Measurements from ENCODE around the gene RABGAP1L. TPM values are rescaled to one million over a fixed set of nuclear protein-coding genes. Genes with fewer than 3 reads are reported as not detected.

Gene RABGAP1L
- total and polyA plus RNA-seq, 2 donors (not counting 3 experiments of a cell fraction or from before 2014, with no cell fraction given): 6.4 to 22.2 TPM

- Histone ChIP-seq H2AFZ (ENCODE audit: low read depth, low read length) (no peak overlapping the region), H3K36me3 (ENCODE audit: control insufficient read depth in 2 of 2, extremely low read depth in 1 of 2, insufficient read depth in 2 of 2, low read length in 2 of 2) (no peaks in the 10 kb centered on the region), H3K9ac (replicated peaks; ENCODE audit: extremely low read depth, insufficient read depth, low read length) (no peak overlapping the region), H3K4me1 (ENCODE audit: control insufficient read depth, extremely low read depth, insufficient read depth, low read length) (no peaks in the 10 kb centered on the region), H4K20me1 (replicated peaks; ENCODE audit: control insufficient read depth, extremely low read depth, insufficient read depth, low read length) (no peaks in the 10 kb centered on the region), H3K4me3 (replicated peaks in 1 of 3; ENCODE audit: insufficient read depth in 1 of 3, low read depth in 1 of 3, low read length in 3 of 3) (no peak overlapping the region), H3K27me3 (ENCODE audit: control insufficient read depth in 2 of 2, insufficient read depth in 2 of 2, low read length in 2 of 2) (no peaks in the 10 kb centered on the region), H3K27ac (ENCODE audit: insufficient read depth, low read depth, low read length) (no peak overlapping the region), H3K9me3 (replicated peaks; ENCODE audit: control insufficient read depth, insufficient read depth, low read length) (no peaks in the 10 kb centered on the region), H3K9me1 (replicated peaks; ENCODE audit: control insufficient read depth, extremely low read depth, insufficient read depth, low read length) (no peaks in the 10 kb centered on the region), H3K4me2 (ENCODE audit: insufficient read depth, low read length) (no peak overlapping the region), H3K79me2 (ENCODE audit: control insufficient read depth, insufficient read depth, low read length) (no peaks in the 10 kb centered on the region)
- dilution Hi-C loops (cut with MboI; ENCODE audit: extremely low pct_ligation_motif_present, low sequenced_read_pairs): no loop called here
- BruUV-seq (replicated peaks): no TSS peak
- CTCF ChIA-PET: no interaction called here
- FAIRE-seq (no peak), DNase-seq (ENCODE audit: low read depth, low spot score) (no peak)
- TF ChIP-seq MAX (IDR thresholded peaks at IDR 0.05; ENCODE audit: insufficient read depth, insufficient read length) (no peak), EZH2 (IDR thresholded peaks at IDR 0.05; ENCODE audit: borderline replicate concordance, low read depth, low read length, severe bottlenecking) (no peak), CTCF (IDR thresholded peaks at IDR 0.05; ENCODE audit: extremely low read depth in 1 of 2, insufficient read depth in 1 of 2, low read depth in 1 of 2, low read length in 2 of 2) (no peak), MYC (IDR thresholded peaks at IDR 0.05; ENCODE audit: low read depth, low read length) (no peak), FOS (IDR thresholded peaks at IDR 0.05; ENCODE audit: borderline replicate concordance, insufficient read depth, low read length) (no peak), POLR2AphosphoS5 (IDR thresholded peaks at IDR 0.05; ENCODE audit: insufficient read depth, low read depth, low read length) (no peak), GATA2 (IDR thresholded peaks at IDR 0.05; ENCODE audit: insufficient read depth, insufficient read length, low read depth, low read length) (no peak), JUN (IDR thresholded peaks at IDR 0.05; ENCODE audit: borderline replicate concordance, insufficient read depth, insufficient read length, low read depth) (no peak), POLR2A (IDR thresholded peaks at IDR 0.05; ENCODE audit: low read depth, low read length) (no peak)
- intact Hi-C loops (cut with micrococcal nuclease): no loop called here
- POLR2A ChIA-PET: interaction anchor here (0.7 kb wide), 1 partner anchor 66 kb away, joined by 3 read pairs; no protein-coding TSS in a partner anchor
Measured at GRCh38 chr1:174870319-174870718, 711.0 kb downstream of the RABGAP1L start.

Data from endothelial cell of umbilical vein (primary cell).